SK-N-SH (cell line): Measurements from ENCODE around the gene CDK9. TPM values are rescaled to one million over a fixed set of nuclear protein-coding genes. Genes with fewer than 3 reads are reported as not detected.

Experiments
- CTCF ChIA-PET: fragments of 300-600, 350-600 bp; formaldehyde crosslinking; extraction: SDS; loops from one replicate; lab custom pipeline; 2021; lab: Yijun Ruan, JAX
- POLR2A ChIA-PET: fragments of 350-600 bp; sonication (Branson Sonifier 250); formaldehyde crosslinking; extraction: SDS; loops from one replicate; lab custom pipeline; 2020; ENCODE audit warnings: antibody characterized with exemption, inconsistent platforms; lab: Yijun Ruan, JAX
- DNase-seq: peaks from one replicate; pipeline ENCODE4 v3.0.0; 2012
- H2AFZ ChIP-seq: fragments of 200-600 bp; sonication (generic); 2 replicates; pipeline ENCODE4 v1.8.1; 2016; ENCODE audit warnings: antibody characterized with exemption, mild to moderate bottlenecking, low read depth
- H3F3A ChIP-seq: fragments of 200-600 bp; sonication (generic); replicated peaks from 2 replicates; pipeline ENCODE3; 2016; ENCODE audit warnings: antibody characterized with exemption, mild to moderate bottlenecking; ENCODE audit not compliant: insufficient read depth
- H3K27ac ChIP-seq, 2 experiments: fragments of 200-500 bp in 1 of 2; fragments of 200-600 bp in 1 of 2; sonication (Bioruptor generic) in 1 of 2; sonication (generic), shearing (Covaris generic) in 1 of 2; 2 replicates each; pipeline versions ENCODE4 v1.5.1 to v1.6.1; 2014 to 2016; ENCODE audit warnings: low read depth in 2 of 2, inconsistent platforms in 1 of 2, low read length in 1 of 2, mild to moderate bottlenecking in 1 of 2, mixed read lengths in 1 of 2
- H3K27me3 ChIP-seq: fragments of 200-600 bp; sonication (generic), shearing (Covaris generic); 2 replicates; pipeline ENCODE4 v1.6.1; 2016; ENCODE audit warnings: mixed run types; ENCODE audit not compliant: insufficient read depth
- H3K36me3 ChIP-seq, 2 experiments: fragments of 200-500 bp in 1 of 2; fragments of 200-600 bp in 1 of 2; sonication (Bioruptor generic) in 1 of 2; sonication (generic) in 1 of 2; replicated peaks in 1 of 2; 2 replicates each; pipeline versions ENCODE3 to v1.5.1; 2014 to 2016; ENCODE audit warnings: low read length in 1 of 2, mild to moderate bottlenecking in 1 of 2; ENCODE audit not compliant: insufficient read depth in 2 of 2, control insufficient read depth in 1 of 2
- H3K4me1 ChIP-seq, 2 experiments: fragments of 200-500 bp in 1 of 2; fragments of 200-600 bp in 1 of 2; sonication (Bioruptor generic) in 1 of 2; sonication (generic), shearing (Covaris generic) in 1 of 2; 2 replicates each; pipeline versions ENCODE4 v1.5.1 to v1.6.1; 2014 to 2016; ENCODE audit warnings: low read depth in 1 of 2, low read length in 1 of 2, mixed run types in 1 of 2; ENCODE audit not compliant: insufficient read depth in 2 of 2, control insufficient read depth in 1 of 2
- H3K4me2 ChIP-seq: fragments of 200-600 bp; sonication (generic), shearing (Covaris generic); 2 replicates; pipeline ENCODE4 v1.6.1; 2017; ENCODE audit warnings: mixed run types
- H3K4me3 ChIP-seq, 2 experiments: fragments of 200-500 bp in 1 of 2; fragments of 200-600 bp in 1 of 2; sonication (Bioruptor generic) in 1 of 2; sonication (generic), shearing (Covaris generic) in 1 of 2; 2 replicates each; pipeline versions ENCODE4 v1.5.1 to v1.8.1; 2014 to 2016; ENCODE audit warnings: low read depth in 2 of 2, inconsistent platforms in 1 of 2, low read length in 1 of 2, mild to moderate bottlenecking in 1 of 2, mixed read lengths in 1 of 2, moderate library complexity in 1 of 2
- H3K79me2 ChIP-seq: fragments of 200-600 bp; sonication (generic); 2 replicates; pipeline ENCODE4 v1.8.1; 2017; ENCODE audit warnings: mild to moderate bottlenecking; ENCODE audit not compliant: insufficient read depth
- H3K9ac ChIP-seq: fragments of 200-600 bp; sonication (generic); 2 replicates; pipeline ENCODE4 v1.6.1; 2017; ENCODE audit warnings: mixed run types
- H3K9me2 ChIP-seq: fragments of 200-600 bp; sonication (generic); 2 replicates; pipeline ENCODE4 v1.6.1; 2017; ENCODE audit warnings: mixed run types
- H3K9me3 ChIP-seq: fragments of 200-600 bp; sonication (generic); 2 replicates; pipeline ENCODE4 v1.6.1; 2017; ENCODE audit warnings: mixed run types, mild to moderate bottlenecking, moderate library complexity
- H4K20me1 ChIP-seq: fragments of 200-600 bp; sonication (generic); 2 replicates; pipeline ENCODE4 v1.6.1; 2017; ENCODE audit warnings: mild to moderate bottlenecking, mixed run types; ENCODE audit not compliant: insufficient read depth
- CTCF ChIP-seq: fragments of 200-600 bp; sonication (generic); IDR thresholded peaks from 2 replicates; pipeline ENCODE4 v1.6.1; 2017; ENCODE audit warnings: antibody characterized with exemption, mild to moderate bottlenecking, moderate library complexity
- FOXJ3 ChIP-seq: sonication (generic); formaldehyde crosslinking; IDR thresholded peaks from 2 replicates; pipeline ENCODE4 v1.5.1; 2020; ENCODE audit warnings: mild to moderate bottlenecking, missing genetic modification reagents
- IRF3 ChIP-seq: fragments of 150-350 bp; IDR thresholded peaks from 2 replicates; pipeline ENCODE4 v1.6.1; 2016; ENCODE audit warnings: mild to moderate bottlenecking, low read depth, low read length
- JUND ChIP-seq: IDR thresholded peaks from 2 replicates; pipeline ENCODE4 v1.4.0; 2012
- MAX ChIP-seq: IDR thresholded peaks from 2 replicates; pipeline ENCODE4 v1.4.0; 2012; ENCODE audit warnings: low read depth
- NFIC ChIP-seq: IDR thresholded peaks from 2 replicates; pipeline ENCODE4 v1.4.0; 2012; ENCODE audit warnings: borderline replicate concordance
- NRF1 ChIP-seq: IDR thresholded peaks from 2 replicates; pipeline ENCODE4 v1.6.1; 2012; ENCODE audit warnings: low read depth, mild to moderate bottlenecking, low read length
- PBX3 ChIP-seq: IDR thresholded peaks from 2 replicates; pipeline ENCODE4; 2012
- RAD21 ChIP-seq: IDR thresholded peaks from 2 replicates; pipeline ENCODE4 v1.6.1; 2012; ENCODE audit warnings: mild to moderate bottlenecking, low read length
- RFX5 ChIP-seq: IDR thresholded peaks from 2 replicates; pipeline ENCODE4 v1.6.1; 2012; ENCODE audit warnings: mild to moderate bottlenecking, improper control_type of control experiment, low read length
- SMC3 ChIP-seq: IDR thresholded peaks from 2 replicates; pipeline ENCODE4 v1.6.1; 2012; ENCODE audit warnings: low read depth, low read length, improper control_type of control experiment
- USF1 ChIP-seq: IDR thresholded peaks from 2 replicates; pipeline ENCODE4 v1.4.0; 2012; ENCODE audit warnings: low read depth, borderline replicate concordance
- WGBS: methylation state at CpG from one replicate; pipeline ENCODE4 v1.1.6; 2017; ENCODE audit warnings: low lambda C conversion rate; 5-methylcytosine and 5-hydroxymethylcytosine counted together
- polyA plus RNA-seq, 3 experiments: library from polyadenylated mRNA; depleted of rRNA; stranded (reverse); fragments of >200 nt; gene quantifications; 2 replicates each; pipeline ENCODE4 v1.2.3, GENCODE V29; 2012

The CDK9 gene
- polyA plus RNA-seq, 1 of the 3 experiments (the other 2 are of a cell fraction) = 82.7 TPM

- Histone ChIP-seq H3K27ac (no peak overlapping the region), H3K9me2 (no peaks in the 10 kb centered on the region), H3F3A (no peaks in the 10 kb centered on the region), H3K4me1 (peaks cover 0 to 13% of the 10 kb centered on the region in 2 experiments; a peak in 1 of 4 replicates), H3K4me3 (no peak overlapping the region), H3K27me3 (no peaks in the 10 kb centered on the region), H4K20me1 (no peaks in the 10 kb centered on the region), H3K9me3 (no peaks in the 10 kb centered on the region), H3K4me2 (no peak overlapping the region), H3K9ac (no peak overlapping the region), H2AFZ (no peak overlapping the region), H3K79me2 (no peaks in the 10 kb centered on the region), H3K36me3 (no peaks in the 10 kb centered on the region)
- no peak for TF ChIP-seq PBX3
- TF ChIP-seq JUND = no peak
- no peak for TF ChIP-seq SMC3
- TF ChIP-seq MAX = no peak
- CTCF ChIA-PET = interaction anchor here (0.9 to 1.8 kb wide), 5 partner anchors 23 to 159 kb away, joined by 3 to 8 read pairs (median 4); partner anchors contain the start of gene TOR2A
- WGBS = 72% methylated on average over 16 of the region's 16 CpGs
- DNase-seq = no peak
- POLR2A ChIA-PET = no interaction called here
These were observed 23.6 kb upstream of the CDK9 start for GRCh38 chr9:127762111-127762676.

- no peaks in the 10 kb centered on the region for H3K9me2 ChIP-seq
- no peaks in the 10 kb centered on the region for H4K20me1 ChIP-seq
- H3K9me3 ChIP-seq = no peaks in the 10 kb centered on the region
- no peak overlapping the region for H2AFZ ChIP-seq
- H3K4me1 ChIP-seq = peaks cover 0 to 18% of the 10 kb centered on the region in 2 experiments; a peak in 1 of 4 replicates
- CTCF ChIA-PET = interaction anchor here (0.6 to 1.9 kb wide), 11 partner anchors 8 to 158 kb away, joined by 3 to 9 read pairs (median 5); partner anchors contain the start of genes SH2D3C and TOR2A
- H3K4me3 ChIP-seq = no peak overlapping the region
- H3K79me2 ChIP-seq = no peaks in the 10 kb centered on the region
- no peaks in the 10 kb centered on the region for H3K36me3 ChIP-seq
- no peak for TF ChIP-seq FOXJ3 (CRISPR knock-in tag)
- TF ChIP-seq RAD21 = peak; percentile 41; the same call in 1 of the 2 replicates
- peak; percentile 46 for TF ChIP-seq CTCF
- TF ChIP-seq IRF3 = no peak
- no peak for TF ChIP-seq USF1
- TF ChIP-seq RFX5 = no peak
- TF ChIP-seq NFIC = no peak
- peak; percentile 27; the same call in 1 of the 2 replicates for TF ChIP-seq SMC3
- no peak for TF ChIP-seq NRF1
- H3K4me2 ChIP-seq = no peak overlapping the region
- DNase-seq = no peak
- no peaks in the 10 kb centered on the region for H3K27me3 ChIP-seq
- H3K9ac ChIP-seq = no peak overlapping the region
- no peak overlapping the region for H3K27ac ChIP-seq
- POLR2A ChIA-PET = no interaction called here
- 83% methylated on average over 5 of the region's 7 CpGs for WGBS
- no peaks in the 10 kb centered on the region for H3F3A ChIP-seq
These were observed 21.9 kb upstream of the CDK9 start for GRCh38 chr9:127763918-127764384.
